Left ventricle myocardium superior (tissue), 1 donor: ENCODE results near the gene NKD1. TPM values are rescaled to one million over a fixed set of nuclear protein-coding genes. Genes with fewer than 3 reads are reported as not detected.

Experiments
- ATAC-seq: fragments of 200-7000 bp; cut with Tn5 transposase; one replicate; pipeline ENCODE4 v1.9.1; 2020; ENCODE audit warnings: mild to moderate bottlenecking, moderate library complexity
- DNase-seq: peaks from one replicate; pipeline ENCODE4 v3.0.0-alpha.2; 2020
- intact Hi-C: fragments of 100-400 bp; cut with micrococcal nuclease; formaldehyde crosslinking; loops from one replicate; pipeline ENCODE4 v1.11.0; 2022
- total RNA-seq: library from RNA; stranded (reverse); fragmentation: NEBNext Ultra II Directional; extraction: Animal tissue kit (Norgen Biotek cat#: 25700); gene quantifications from one replicate; pipeline ENCODE4 v1.2.1, GENCODE V29; 2021
- donor health status: DM: no; HTN: yes; CAD: no; lungs with severe emphysema.

Gene NKD1
- total RNA-seq, 1 donor from 2014 or later: 0.59 TPM

- intact Hi-C loops: no loop called here
- ATAC-seq: no peak
Measured at GRCh38 chr16:50606431-50607050, 58.3 kb downstream of the NKD1 start.

GRCh38 chr16:50607051-50607431 lies 58.8 kb downstream of the NKD1 start:
- intact Hi-C loops: no loop called here
- no peak for ATAC-seq
- no peak for DNase-seq

More at GRCh38 chr16:50606431-50607050, 58.3 kb downstream of the NKD1 start:
- DNase-seq: no peak

GRCh38 chr16:50607447-50607846 lies 59.3 kb downstream of the NKD1 start:
- no peak for DNase-seq
- intact Hi-C loops: no loop called here
- ATAC-seq: no peak

- DNase-seq: no peak
Measured at GRCh38 chr16:50607970-50608557, 59.9 kb downstream of the NKD1 start.

GRCh38 chr16:50609049-50609448 lies 60.9 kb downstream of the NKD1 start:
- intact Hi-C loops: no loop called here
- ATAC-seq: no peak

More at GRCh38 chr16:50607970-50608557, 59.9 kb downstream of the NKD1 start:
- intact Hi-C loops: no loop called here
- no peak for ATAC-seq

GRCh38 chr16:50609471-50609870 lies 61.3 kb downstream of the NKD1 start:
- ATAC-seq (peak; percentile 64), DNase-seq (no peak)
- intact Hi-C loops: no loop called here

More at GRCh38 chr16:50609049-50609448, 60.9 kb downstream of the NKD1 start:
- DNase-seq: no peak

DNA sequence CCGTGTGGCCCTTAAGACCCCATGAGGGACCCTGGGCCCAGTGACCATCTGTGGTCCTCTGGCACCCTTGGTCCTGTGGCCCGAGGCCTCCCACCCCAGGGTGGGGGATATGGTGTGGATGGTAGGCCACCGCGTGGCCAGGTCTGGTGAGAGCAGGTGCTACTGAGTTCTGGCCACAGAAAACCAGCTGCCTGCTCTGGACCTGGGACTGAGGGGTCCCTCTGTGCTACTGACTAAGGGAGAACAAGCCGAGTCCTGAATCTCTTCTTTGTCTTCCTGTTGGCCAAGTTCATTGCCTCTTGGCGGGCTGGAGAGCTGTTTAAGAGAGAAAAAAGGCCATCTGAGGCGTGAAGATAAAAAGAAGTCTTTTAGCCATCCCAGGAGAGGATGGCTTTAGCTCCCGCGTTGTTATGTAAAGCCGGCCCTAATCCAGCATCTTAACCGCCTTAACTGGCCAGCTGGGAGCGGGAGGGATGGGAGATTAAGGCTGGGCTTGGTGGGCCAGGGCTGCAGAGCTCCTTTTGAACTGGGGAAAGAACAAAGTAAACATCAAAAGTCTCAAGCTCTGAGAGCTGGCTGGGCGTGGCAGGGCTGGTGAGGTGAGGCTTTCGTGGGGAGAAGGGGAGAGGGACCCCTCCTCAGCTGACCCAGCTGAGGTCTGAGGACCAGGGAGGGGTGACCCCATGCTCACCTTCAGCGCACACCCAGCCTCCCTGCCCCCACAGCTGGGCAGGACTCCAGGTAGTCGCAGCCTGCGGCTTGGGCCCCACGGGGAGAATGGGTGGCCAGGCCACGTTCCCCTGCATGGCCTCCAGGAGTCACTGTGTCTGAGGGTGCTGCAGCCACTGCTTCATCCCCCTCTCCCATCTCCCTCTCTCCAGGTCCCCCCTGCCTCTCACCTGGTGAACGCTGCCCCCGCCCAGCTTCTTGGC lies 62.4 kb downstream of the NKD1 start:
- DNase-seq (no peak), ATAC-seq (peak; percentile 15)
- intact Hi-C loops: no loop called here

DNA sequence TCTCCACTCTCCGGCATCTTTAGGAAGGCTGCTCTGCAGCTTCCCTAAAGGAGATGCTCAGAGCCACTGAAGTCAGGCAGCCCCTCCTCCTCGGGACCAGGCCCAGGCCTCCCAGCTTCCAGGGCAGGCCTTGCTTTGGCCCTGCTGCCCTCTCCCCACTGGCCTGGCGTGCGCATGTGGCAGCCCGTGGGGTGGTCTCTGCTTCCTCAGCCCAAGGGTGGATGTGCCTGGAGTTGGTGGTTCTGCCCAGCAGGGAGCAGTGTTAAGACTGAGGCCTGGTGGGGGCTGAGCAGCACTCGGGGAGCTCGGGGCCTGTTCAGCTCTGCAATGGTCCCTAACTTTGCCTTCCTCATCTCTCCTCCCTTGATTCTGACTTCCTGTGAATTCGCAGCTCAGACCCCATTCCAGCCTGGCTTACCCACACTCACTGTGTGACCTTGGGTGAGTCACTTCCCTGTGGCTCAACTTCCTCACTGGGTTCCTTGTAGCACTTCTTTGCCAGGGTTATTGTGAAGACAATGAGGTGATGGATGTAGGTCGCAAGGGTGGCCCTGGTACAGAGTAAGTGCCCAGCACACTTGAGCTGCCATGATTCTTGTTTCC lies 63.2 kb downstream of the NKD1 start:
- intact Hi-C loops: no loop called here
- no peak for DNase-seq
- ATAC-seq: no peak

GRCh38 chr16:50611995-50612848 lies 64.0 kb downstream of the NKD1 start:
- ATAC-seq: no peak
- DNase-seq: no peak
- intact Hi-C loops: no loop called here

GRCh38 chr16:50612849-50613198 lies 64.6 kb downstream of the NKD1 start:
- ATAC-seq (no peak), DNase-seq (no peak)
- intact Hi-C loops: no loop called here

DNA sequence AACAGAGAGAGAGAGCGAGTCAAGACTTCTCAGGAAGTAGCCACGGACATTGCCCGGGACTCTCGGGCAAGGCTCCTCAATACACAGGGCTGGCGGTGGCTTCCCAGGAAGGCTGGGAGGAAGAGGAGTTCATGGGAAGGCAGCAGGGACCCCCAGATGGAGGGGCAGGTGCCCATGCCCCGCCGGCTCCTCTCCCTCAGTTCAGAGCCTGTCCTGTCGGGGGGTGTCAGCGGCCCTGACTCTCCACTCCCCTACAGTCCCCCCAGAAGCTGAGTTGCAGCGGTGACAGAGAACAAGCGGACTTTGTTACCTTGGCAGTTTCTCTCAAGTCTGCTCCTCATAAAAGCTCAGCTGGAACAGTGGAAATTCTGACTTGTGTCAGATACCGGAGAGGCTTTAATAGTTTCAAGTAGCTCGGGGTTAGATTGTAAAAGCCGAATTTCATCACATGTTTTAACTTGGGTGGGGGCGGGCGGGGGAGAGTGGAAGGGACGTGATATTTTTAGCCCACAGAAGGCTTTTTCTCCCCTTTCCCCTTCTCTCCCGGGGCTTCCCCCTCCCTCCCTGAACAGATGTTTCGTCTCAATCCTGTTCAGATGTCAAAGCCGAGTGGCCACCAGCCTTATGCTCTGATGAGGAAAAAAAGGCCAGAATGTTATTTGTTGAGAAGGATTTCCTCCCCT lies 65.2 kb downstream of the NKD1 start:
- intact Hi-C loops: no loop called here
- ATAC-seq (peak; percentile 47), DNase-seq (no peak)

DNA sequence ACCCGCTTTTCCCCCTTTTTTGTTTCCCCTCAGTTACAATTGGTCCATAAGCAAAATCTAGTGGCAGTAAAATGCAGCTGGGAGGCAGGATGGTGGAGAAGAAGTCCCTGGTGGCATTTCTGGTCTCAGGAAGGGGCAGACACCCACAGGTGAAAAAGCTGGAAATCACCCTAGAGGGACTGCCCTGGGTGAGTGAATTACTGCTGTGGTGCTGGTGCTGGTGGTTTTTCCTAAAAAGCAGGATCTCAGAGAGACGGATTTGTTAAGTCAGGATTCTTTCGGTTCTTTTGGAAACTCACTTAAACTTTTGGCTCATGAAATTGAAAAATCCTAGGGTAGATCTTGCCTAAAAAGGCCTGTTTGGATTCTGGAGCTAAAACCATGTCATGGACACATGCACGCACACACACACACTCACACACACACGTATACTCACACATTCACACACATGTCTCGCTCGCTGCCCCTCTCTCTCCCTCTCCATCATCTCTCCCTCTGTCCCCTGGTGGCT lies 65.8 kb downstream of the NKD1 start:
- no peak for DNase-seq
- no peak for ATAC-seq
- intact Hi-C loops: no loop called here

DNA sequence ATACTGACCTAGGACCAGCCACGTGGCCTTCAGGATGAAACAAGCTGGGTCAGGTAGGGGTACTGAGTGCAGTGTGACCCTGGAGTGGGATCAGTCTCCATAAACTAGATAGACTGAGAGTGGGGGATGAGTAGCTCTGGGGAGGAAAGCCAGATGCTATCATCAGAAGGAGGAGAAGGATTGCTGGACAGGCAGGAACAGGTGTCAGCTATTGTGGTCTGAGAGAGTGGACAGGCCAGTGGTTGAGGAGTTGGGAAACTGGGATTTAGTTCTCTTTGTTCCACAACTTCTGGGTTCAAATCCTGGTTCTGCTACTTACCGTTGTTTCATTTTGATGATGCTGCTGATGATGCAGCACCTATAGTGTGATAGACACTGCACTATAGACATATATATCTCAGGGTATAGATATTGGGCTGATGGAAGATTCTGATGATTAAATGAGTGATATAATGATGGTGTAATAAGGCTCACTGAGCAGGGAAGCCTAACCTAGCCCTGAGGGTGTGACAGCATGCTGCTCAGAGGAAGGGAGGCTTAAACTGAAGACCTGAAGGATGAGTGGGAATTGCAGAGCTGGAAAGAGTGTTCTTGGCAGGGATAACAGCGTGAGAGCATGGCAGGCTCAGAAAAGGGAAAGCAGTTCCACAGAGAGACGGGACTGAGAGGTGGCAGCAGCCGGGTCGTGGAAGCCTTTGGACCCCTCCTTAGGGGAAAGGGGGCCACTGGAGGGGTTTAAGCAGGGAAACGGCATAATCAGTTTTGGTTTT lies 66.9 kb downstream of the NKD1 start:
- intact Hi-C loops: no loop called here
- ATAC-seq: no peak
- no peak for DNase-seq

- DNase-seq: no peak
- intact Hi-C loops: no loop called here
- peak; percentile 72 for ATAC-seq
Measured at GRCh38 chr16:50615891-50616290, 67.7 kb downstream of the NKD1 start.

DNA sequence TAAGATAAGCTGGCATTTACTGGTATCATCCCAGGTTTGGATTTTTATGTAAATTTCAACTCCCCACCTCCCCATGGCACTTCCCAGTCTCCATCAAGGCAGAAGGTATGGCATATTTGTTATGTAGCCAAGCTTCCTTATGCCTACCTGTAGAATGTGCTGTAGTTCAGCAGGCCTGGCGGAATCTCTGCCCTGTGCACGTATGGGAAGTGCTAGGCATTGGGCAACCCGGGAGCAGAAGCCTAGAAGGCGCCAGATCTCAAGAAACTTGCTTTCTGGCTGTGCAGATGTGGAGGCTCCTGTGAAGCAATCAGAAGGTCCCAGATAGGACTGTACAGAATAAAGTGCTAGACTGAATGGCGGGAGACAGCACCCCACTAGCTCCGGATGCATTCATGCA lies 68.2 kb downstream of the NKD1 start:
- ATAC-seq (peak; percentile 17), DNase-seq (no peak)
- intact Hi-C loops: no loop called here

GRCh38 chr16:50616883-50617645 lies 68.9 kb downstream of the NKD1 start:
- intact Hi-C loops: no loop called here
- ATAC-seq (peak; percentile 84), DNase-seq (peak; percentile 64)
